Left colon (tissue), 2 donors: ENCODE data around the gene TINCR. TPM values are rescaled to one million over a fixed set of nuclear protein-coding genes. Genes with fewer than 3 reads are reported as not detected.

ENCODE experiments used
- ATAC-seq: fragments of 200-7000 bp; cut with Tn5 transposase; one replicate; pipeline ENCODE4 v1.9.1; 2020; ENCODE audit warnings: mild to moderate bottlenecking, moderate library complexity
- DNase-seq, 2 donors: peaks; one replicate each; pipeline ENCODE4 v3.0.0-alpha.2; 2020
- intact Hi-C, 2 donors: fragments of 100-400 bp; cut with DNase I in 1 of 2; cut with micrococcal nuclease in 1 of 2; formaldehyde crosslinking; loops; one replicate each; pipeline versions ENCODE4 v1.11.2 to v1.14.0; 2022; cut with DNase I, micrococcal nuclease
- total RNA-seq, 2 donors: library from RNA; stranded (reverse); fragmentation: NEBNext Ultra II Directional; extraction: Animal tissue kit (Norgen Biotek cat#: 25700); gene quantifications; one replicate each; pipeline ENCODE4 v1.2.1, GENCODE V29; 2021
- donor health status: DM: no; HTN: no; CAD: no.
- donor health status: DM: yes; HTN: yes; CAD: no.

The TINCR gene
- total RNA-seq, 2 donors from 2014 or later: 7.2 to 7.5 TPM

GRCh38 chr19:5534787-5535586, 32.8 kb downstream of the TINCR start:
- ATAC-seq (no peak), DNase-seq (no peak)
- intact Hi-C loops: no loop called here

- intact Hi-C loops: no loop called here
- DNase-seq: no peak
These were observed 34.5 kb downstream of the TINCR start for GRCh38 chr19:5533257-5533656.

GRCh38 chr19:5530701-5531100, 37.1 kb downstream of the TINCR start:
- ATAC-seq: no peak
- no peak for DNase-seq
- intact Hi-C loops: no loop called here

More at GRCh38 chr19:5533257-5533656, 34.5 kb downstream of the TINCR start:
- no peak for ATAC-seq

- ATAC-seq: no peak
- DNase-seq: no peak
- intact Hi-C loops: no loop called here
These were observed 41.1 kb downstream of the TINCR start for GRCh38 chr19:5526691-5527090.

GRCh38 chr19:5524081-5524480, 43.7 kb downstream of the TINCR start:
- DNase-seq: no peak

GRCh38 chr19:5522106-5522505, 45.6 kb downstream of the TINCR start:
- intact Hi-C loops: no loop called here
- ATAC-seq (no peak), DNase-seq (no peak)

More at GRCh38 chr19:5524081-5524480, 43.7 kb downstream of the TINCR start:
- no peak for ATAC-seq
- intact Hi-C loops: no loop called here

- no peak for ATAC-seq
- intact Hi-C loops: no loop called here
- no peak for DNase-seq
These were observed 47.3 kb downstream of the TINCR start for GRCh38 chr19:5520501-5520900.

- intact Hi-C loops: no loop called here
- DNase-seq: no peak
- no peak for ATAC-seq
These were observed 48.7 kb downstream of the TINCR start for GRCh38 chr19:5519076-5519475.

GRCh38 chr19:5515737-5516136, 52.0 kb downstream of the TINCR start:
- intact Hi-C loops: no loop called here
- DNase-seq (no peak), ATAC-seq (no peak)

GRCh38 chr19:5514001-5514400, 53.8 kb downstream of the TINCR start:
- DNase-seq (no peak), ATAC-seq (no peak)
- intact Hi-C loops: no loop called here

- intact Hi-C loops: no loop called here
These were observed 55.0 kb downstream of the TINCR start for GRCh38 chr19:5512715-5513114.

More at GRCh38 chr19:5512715-5513114, 55.0 kb downstream of the TINCR start:
- DNase-seq (no peak), ATAC-seq (no peak)

Other genes with a start within 250 kb of the TINCR start
- gene PTPRS, start 227.1 kb downstream of the TINCR start, total RNA-seq: 10 to 100 TPM; 11.8 to 27.6 TPM
- gene ZNRF4, start 112.5 kb downstream of the TINCR start, total RNA-seq: not detected
- gene SAFB2, start 54.8 kb upstream of the TINCR start, total RNA-seq: 10 to 100 TPM; 67.3 to 92.3 TPM
- 10 to 100 TPM; 56.1 to 82.5 TPM for gene SAFB, start 55.1 kb upstream of the TINCR start, total RNA-seq
- gene MICOS13, start 112.6 kb upstream of the TINCR start, total RNA-seq: 10 to 100 TPM; 66.3 to 83.4 TPM
- 1 to 10 TPM; 3.5 to 3.8 TPM for gene HSD11B1L, start 113.1 kb upstream of the TINCR start, total RNA-seq
- 100 to 1,000 TPM; 759 to 781 TPM for gene RPL36, start 122.3 kb upstream of the TINCR start, total RNA-seq
- 10 to 100 TPM; 48.9 to 49.1 TPM for gene LONP1, start 152.2 kb upstream of the TINCR start, total RNA-seq
- gene CATSPERD, start 152.7 kb upstream of the TINCR start, total RNA-seq: not detected
- gene PRR22, start 216.8 kb upstream of the TINCR start, total RNA-seq: 1 to 10 TPM; 2.6 to 4.5 TPM
- gene DUS3L, start 223.2 kb upstream of the TINCR start, total RNA-seq: 10 to 100 TPM; 24.8 to 39.4 TPM
- 1 to 10 TPM; 1.2 to 1.7 TPM for gene NRTN, start 237.1 kb upstream of the TINCR start, total RNA-seq